Ovary (tissue), 9 donors: ENCODE results near the gene POLD1. TPM values are rescaled to one million over a fixed set of nuclear protein-coding genes. Genes with fewer than 3 reads are reported as not detected.
A peak's percentile ranks its signal among the peaks of the same experiment; 100 is the strongest.

Source experiments
- DNase-seq, 5 donors: peaks; one replicate each; pipeline ENCODE4 v3.0.0-alpha.2; 2019 to 2020
- H3K27ac ChIP-seq, 2 donors: fragments of 200-600 bp; one replicate each; pipeline versions ENCODE4 v1.5.1 to v1.8.0; 2019 to 2022
- H3K27me3 ChIP-seq: fragments of 200-600 bp; one replicate; pipeline ENCODE4 v1.8.0; 2022
- H3K36me3 ChIP-seq: fragments of 200-600 bp; sonication (generic); one replicate; pipeline ENCODE4 v1.5.1; 2019
- H3K4me1 ChIP-seq: one replicate; pipeline ENCODE4 v1.8.1; 2013; ENCODE audit warnings: mild to moderate bottlenecking, moderate library complexity; ENCODE audit not compliant: insufficient read depth
- H3K4me3 ChIP-seq: fragments of 200-600 bp; sonication (generic); one replicate; pipeline ENCODE4 v1.5.1; 2017
- H3K9me3 ChIP-seq, 2 donors: fragments of 200-600 bp in 1 of 2; sonication (generic) in 1 of 2; one replicate each; pipeline versions ENCODE4 v1.5.1 to v1.8.1; 2013 to 2019; ENCODE audit warnings: mild to moderate bottlenecking in 1 of 2, moderate library complexity in 1 of 2
- CTCF ChIP-seq, 3 donors: fragments of 450-650 bp in 2 of 3; fragments of 200-600 bp in 1 of 3; IDR thresholded peaks; one replicate each; pipeline versions ENCODE4 v1.5.1 to v1.8.0; 2016 to 2022; ENCODE audit warnings: antibody characterized with exemption in 3 of 3, mild to moderate bottlenecking in 1 of 3
- EP300 ChIP-seq: sonication (generic); formaldehyde crosslinking; IDR thresholded peaks from one replicate; pipeline ENCODE4 v1.6.1; 2017; ENCODE audit warnings: antibody characterized with exemption
- POLR2A ChIP-seq: fragments of 450-650 bp; IDR thresholded peaks from one replicate; pipeline ENCODE4 v1.6.1; 2017; ENCODE audit warnings: antibody characterized with exemption, mild to moderate bottlenecking, moderate library complexity
- WGBS, 3 donors: extraction: QIAGEN DNeasy Blood & Tissue Kit in 1 of 3; methylation state at CpG; one replicate each; pipeline versions ENCODE4 v1.1.5 to v1.1.7; 2013 to 2017; 5-methylcytosine and 5-hydroxymethylcytosine counted together
- intact Hi-C, 4 donors: fragments of 100-400 bp; cut with DNase I; formaldehyde crosslinking; loops; one replicate each; pipeline versions ENCODE4 v1.11.0 to v1.15.1; 2022 to 2023
- polyA plus RNA-seq, 2 donors: library from polyadenylated mRNA; stranded (reverse); fragments of 200-250 nt in 1 of 2; fragments of 350-450 nt in 1 of 2; fragmentation: Illumina TruSeq in 1 of 2; extraction: RNeasy Lipid Tissue Mini Kit (QIAGEN cat#74804) in 1 of 2; gene quantifications; one replicate each; pipeline ENCODE4 v1.2.3, GENCODE V29; 2013 to 2014
- total RNA-seq, 7 donors: library from RNA; depleted of rRNA in 2 of 7; stranded (reverse); fragments of >200 nt in 2 of 7; fragmentation: NEBNext Ultra II Directional in 3 of 7; extraction: Animal tissue kit (Norgen Biotek cat#: 25700) in 3 of 7; gene quantifications; one replicate each; pipeline versions ENCODE4 v1.1.0 to v1.2.4, GENCODE V29; 2016 to 2023
- donor health status: DM: no; HTN: no; CAD: no; lungs with moderate emphysema.
- donor health status: DM: no; HTN: no; CAD: no.
- donor health status: Bipolar disorder and iron deficiency.
- donor health status: DM: yes; HTN: yes; CAD: no.
- donor health status: DM: no; HTN: no; CAD: no.
- donor health status: DM: yes; HTN: yes; CAD: no.

POLD1 gene
- total and polyA plus RNA-seq, 9 donors: 0.52 to 25.2 (median 17.1) TPM

GRCh38 chr19:50392759-50393158 is 8.6 kb downstream of the POLD1 start:
- Histone ChIP-seq H3K27me3 (no peaks in the 10 kb centered on the region), H3K9me3 (no peaks in the 10 kb centered on the region), H3K4me3 (no peak overlapping the region), H3K4me1 (no peaks in the 10 kb centered on the region), H3K36me3 (no peaks in the 10 kb centered on the region), H3K27ac (no peak overlapping the region)
- intact Hi-C loops: no loop called here
- TF ChIP-seq EP300: no peak
- TF ChIP-seq POLR2A: no peak
- TF ChIP-seq CTCF (IDR thresholded peaks at IDR 0.05): no peak
- 88 to 96% (median 92%) methylated on average over 5 of the region's 5 CpGs for WGBS, 3 donors
- DNase-seq: no peak

GRCh38 chr19:50393589-50393988 is 9.4 kb downstream of the POLD1 start:
- no peak for DNase-seq
- TF ChIP-seq CTCF (IDR thresholded peaks at IDR 0.05): no peak
- no peak for TF ChIP-seq POLR2A
- TF ChIP-seq EP300: no peak
- intact Hi-C loops: no loop called here
- Histone ChIP-seq H3K4me1 (no peaks in the 10 kb centered on the region), H3K27me3 (no peaks in the 10 kb centered on the region), H3K4me3 (no peak overlapping the region), H3K27ac (no peak overlapping the region), H3K36me3 (no peaks in the 10 kb centered on the region), H3K9me3 (no peaks in the 10 kb centered on the region)
- 89 to 94% (median 89%) methylated on average over 4 of the region's 4 CpGs for WGBS, 3 donors

DNA sequence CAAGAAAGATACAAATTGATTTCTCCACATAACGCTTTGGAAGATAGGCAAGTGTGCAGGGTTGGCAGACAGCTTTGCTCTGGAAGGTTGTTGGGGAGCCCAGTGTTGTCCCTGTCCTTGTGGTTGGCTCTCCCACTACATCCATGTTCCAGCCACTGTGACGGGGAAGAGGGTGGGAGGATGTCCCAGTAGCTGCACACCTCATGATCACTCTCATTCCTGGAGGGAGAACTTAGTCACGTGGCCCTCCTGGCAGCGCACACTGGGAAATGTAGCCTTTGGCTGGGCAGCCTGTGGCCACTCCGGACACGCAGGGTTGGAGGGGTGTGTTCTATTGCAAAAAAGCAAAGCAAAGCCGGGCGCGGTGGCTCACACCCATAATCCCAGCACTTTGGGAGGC is 9.9 kb downstream of the POLD1 start:
- H3K36me3 ChIP-seq: no peaks in the 10 kb centered on the region
- no peak overlapping the region for H3K27ac ChIP-seq
- no peaks in the 10 kb centered on the region for H3K4me1 ChIP-seq
- intact Hi-C loops: no loop called here
- no peak for DNase-seq
- 94 to 99% (median 95%) methylated on average over 9 of the region's 9 CpGs for WGBS, 3 donors
- H3K9me3 ChIP-seq: no peaks in the 10 kb centered on the region
- no peaks in the 10 kb centered on the region for H3K27me3 ChIP-seq
- TF ChIP-seq CTCF (IDR thresholded peaks at IDR 0.05) (no peak), EP300 (no peak), POLR2A (no peak)
- no peak overlapping the region for H3K4me3 ChIP-seq

DNA sequence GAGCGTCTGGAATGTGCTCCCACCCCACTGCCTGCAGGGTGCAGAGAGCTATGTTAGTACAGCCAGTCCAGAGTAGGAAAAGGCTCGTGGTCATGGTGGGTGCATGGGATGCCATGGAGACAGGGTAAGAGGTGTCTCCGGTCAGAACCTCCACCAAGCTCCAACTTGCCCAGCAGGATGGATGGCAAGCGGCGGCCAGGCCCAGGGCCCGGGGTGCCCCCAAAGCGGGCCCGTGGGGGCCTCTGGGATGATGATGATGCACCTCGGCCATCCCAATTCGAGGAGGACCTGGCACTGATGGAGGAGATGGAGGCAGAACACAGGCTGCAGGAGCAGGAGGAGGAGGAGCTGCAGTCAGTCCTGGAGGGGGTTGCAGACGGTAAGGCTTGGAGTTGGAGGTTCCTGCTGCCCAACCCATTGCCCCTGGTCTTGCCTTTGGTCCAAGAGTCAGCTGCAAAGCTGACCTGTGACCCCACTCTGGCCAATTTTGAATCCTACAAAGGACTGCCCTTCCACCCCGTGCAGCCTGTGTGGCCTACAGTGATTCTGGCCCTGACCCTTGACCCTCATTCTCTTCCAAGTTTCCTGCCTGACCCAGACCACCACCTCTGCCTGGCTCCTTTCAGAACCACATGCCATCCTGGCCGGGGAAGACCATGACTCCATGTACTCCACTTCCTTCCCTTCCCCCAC is 14.7 kb downstream of the POLD1 start:
- DNase-seq: peak in 1 of 5 donors; percentile 6
- H3K9me3 ChIP-seq: no peaks in the 10 kb centered on the region
- H3K27ac ChIP-seq: no peak overlapping the region
- intact Hi-C loops: no loop called here
- H3K36me3 ChIP-seq: no peaks in the 10 kb centered on the region
- no peaks in the 10 kb centered on the region for H3K27me3 ChIP-seq
- H3K4me1 ChIP-seq: no peaks in the 10 kb centered on the region
- 82 to 92% (median 89%) methylated on average over 13 of the region's 13 CpGs for WGBS, 3 donors
- TF ChIP-seq EP300: no peak
- no peak overlapping the region for H3K4me3 ChIP-seq

DNA sequence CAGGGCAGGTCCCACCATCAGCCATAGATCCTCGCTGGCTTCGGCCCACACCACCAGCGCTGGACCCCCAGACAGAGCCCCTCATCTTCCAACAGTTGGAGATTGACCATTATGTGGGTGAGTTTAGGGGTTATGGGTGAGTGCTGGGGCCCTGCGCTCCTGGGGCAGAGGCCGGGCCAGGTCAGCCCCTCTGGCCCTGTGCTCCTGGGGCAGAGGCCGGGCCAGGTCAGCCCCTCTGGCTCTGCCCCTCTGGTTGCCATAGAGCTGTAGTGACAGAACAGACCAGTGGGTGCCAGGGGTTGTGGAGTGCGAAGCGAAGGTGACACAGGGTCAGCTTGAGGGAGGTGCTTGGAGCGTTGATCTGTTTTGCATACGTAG is 15.2 kb downstream of the POLD1 start:
- no peaks in the 10 kb centered on the region for H3K4me1 ChIP-seq
- 95 to 97% (median 96%) methylated on average over 10 of the region's 10 CpGs for WGBS, 3 donors
- no peak overlapping the region for H3K27ac ChIP-seq
- TF ChIP-seq CTCF (IDR thresholded peaks at IDR 0.05) (no peak), EP300 (no peak), POLR2A (no peak)
- no peak for DNase-seq
- no peak overlapping the region for H3K4me3 ChIP-seq
- intact Hi-C loops: no loop called here
- no peaks in the 10 kb centered on the region for H3K9me3 ChIP-seq
- no peaks in the 10 kb centered on the region for H3K36me3 ChIP-seq
- H3K27me3 ChIP-seq: no peaks in the 10 kb centered on the region
